SK-N-SH treated with all-trans-retinoic acid at 6 μM for 48 hours (cell line): Measurements from ENCODE around the gene VWA5B1.

Experiments used
- ARNTL ChIP-seq: fragments of 450-650 bp; formaldehyde crosslinking; IDR thresholded peaks from 2 replicates; pipeline ENCODE4 v1.5.0; 2020; ENCODE audit warnings: low read depth, mild to moderate bottlenecking, moderate library complexity, borderline replicate concordance
- CREB5 ChIP-seq: fragments of 250-450 bp; sonication (Bioruptor Pico); IDR thresholded peaks from 2 replicates; pipeline ENCODE4 v1.5.1; 2020; ENCODE audit warnings: low read depth, mild to moderate bottlenecking, moderate library complexity
- CSDC2 ChIP-seq: fragments of 250-450 bp; sonication (Bioruptor Pico); IDR thresholded peaks from 2 replicates; pipeline ENCODE4 v1.5.0; 2020; ENCODE audit warnings: mild to moderate bottlenecking, moderate library complexity
- PATZ1 ChIP-seq: fragments of 250-450 bp; sonication (Bioruptor Pico); IDR thresholded peaks from 2 replicates; pipeline ENCODE4 v1.8.0; 2020; ENCODE audit warnings: mild to moderate bottlenecking, moderate library complexity, borderline replicate concordance
- PPARA ChIP-seq: fragments of 250-450 bp; sonication (Bioruptor Pico); IDR thresholded peaks from 2 replicates; pipeline ENCODE4 v1.5.0; 2020; ENCODE audit warnings: mild to moderate bottlenecking, borderline replicate concordance
- RARB ChIP-seq: fragments of 250-450 bp; sonication (Bioruptor Pico); IDR thresholded peaks from 2 replicates; pipeline ENCODE4 v1.8.0; 2021; ENCODE audit warnings: mild to moderate bottlenecking, moderate library complexity
- SNAI2 ChIP-seq: fragments of 250-450 bp; sonication (Bioruptor Pico); IDR thresholded peaks from 2 replicates; pipeline ENCODE4 v1.5.0; 2020; ENCODE audit warnings: mild to moderate bottlenecking, moderate library complexity
- TOX ChIP-seq: fragments of 250-450 bp; sonication (Bioruptor Pico); IDR thresholded peaks from 2 replicates; pipeline ENCODE4 v1.8.0; 2021; ENCODE audit warnings: mild to moderate bottlenecking, moderate library complexity, borderline replicate concordance
- ZFP3 ChIP-seq: fragments of 250-450 bp; sonication (Bioruptor Pico); IDR thresholded peaks from 2 replicates; pipeline ENCODE4 v1.5.0; 2020; ENCODE audit warnings: mild to moderate bottlenecking, moderate library complexity
- ZFP30 ChIP-seq: fragments of 450-650 bp; formaldehyde crosslinking; IDR thresholded peaks from 2 replicates; pipeline ENCODE4 v1.5.0; 2022; ENCODE audit warnings: mild to moderate bottlenecking, moderate library complexity

GRCh38 chr1:20390589-20391331, 100.1 kb downstream of the VWA5B1 start:
- TF ChIP-seq ZFP3 (CRISPR knock-in tag): no peak
- no peak for TF ChIP-seq TOX (CRISPR knock-in tag)
- TF ChIP-seq PATZ1 (CRISPR knock-in tag): no peak
- no peak for TF ChIP-seq CREB5
- no peak for TF ChIP-seq ZFP30 (CRISPR knock-in tag)
- no peak for TF ChIP-seq CSDC2 (CRISPR knock-in tag)
- TF ChIP-seq PPARA (CRISPR knock-in tag): no peak
- no peak for TF ChIP-seq RARB (CRISPR knock-in tag)
- TF ChIP-seq SNAI2 (CRISPR knock-in tag): no peak
- no peak for TF ChIP-seq ARNTL (CRISPR knock-in tag)
